Measurements from ENCODE around the gene SLC35A5.
A peak's percentile ranks its signal among the peaks of the same experiment; 100 is the strongest.

SLC35A5 gene

DNA sequence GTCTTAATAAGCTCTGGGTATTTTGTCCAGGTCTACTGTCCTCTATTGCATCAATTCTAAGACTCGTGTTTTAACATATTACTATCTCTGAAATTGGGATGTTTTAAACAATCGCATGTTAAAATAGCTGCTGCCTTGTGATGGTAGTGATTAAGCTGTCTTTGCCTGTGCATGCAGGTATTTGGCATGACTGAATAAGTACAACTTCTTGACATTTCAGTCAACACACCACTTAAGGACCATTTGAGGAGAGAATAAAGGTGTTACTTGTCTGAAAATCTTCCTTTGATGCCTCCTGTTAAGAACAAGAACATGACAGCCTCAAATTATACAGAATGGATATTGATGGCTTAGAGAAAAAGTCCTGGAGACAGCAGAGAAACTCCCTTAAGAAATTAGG lies 33.0 kb downstream of the SLC35A5 start:
- FAIRE-seq, result no peak
- no peak for DNase-seq (ENCODE audit: insufficient read length, low spot score)
- no peak for TF ChIP-seq POLR2AphosphoS5 (IDR thresholded peaks at IDR 0.05; ENCODE audit: low read depth, low read length)
- no peak for TF ChIP-seq SPI1 (IDR thresholded peaks at IDR 0.05; ENCODE audit: low read depth, low read length)
- no peak for TF ChIP-seq PAX5 (IDR thresholded peaks at IDR 0.05; ENCODE audit: insufficient read depth, low read length, severe bottlenecking)
- TF ChIP-seq POLR2A (IDR thresholded peaks at IDR 0.05; ENCODE audit: low read depth, low read length), result no peak
- TF ChIP-seq TAF1 (IDR thresholded peaks at IDR 0.05; ENCODE audit: low read depth, low read length), result no peak
- TF ChIP-seq POU2F2 (IDR thresholded peaks at IDR 0.05; ENCODE audit: low read depth, low read length), result no peak

DNA sequence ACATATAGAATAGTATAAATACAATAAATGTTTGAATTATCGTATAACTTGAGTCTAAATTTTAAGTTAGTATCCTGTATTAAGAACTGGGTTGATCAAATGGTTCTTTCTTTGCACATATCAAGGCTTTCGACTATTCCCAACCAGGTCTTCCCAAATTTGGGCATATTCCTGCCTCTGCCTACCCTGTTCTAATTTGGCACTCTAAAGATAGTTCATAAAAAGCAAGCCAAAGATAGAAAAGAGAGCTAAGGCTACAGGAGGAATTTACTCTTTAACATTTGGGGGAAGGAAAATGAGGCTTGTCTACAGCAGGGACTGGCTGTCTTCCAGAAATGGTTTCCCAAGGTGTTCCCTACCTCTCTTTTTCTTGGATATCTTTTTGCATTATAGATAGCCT lies 36.1 kb downstream of the SLC35A5 start:
- DNase-seq (ENCODE audit: insufficient read length, low spot score) (no peak), FAIRE-seq (no peak)
- no peak for TF ChIP-seq SPI1 (IDR thresholded peaks at IDR 0.05; ENCODE audit: low read depth, low read length)
- TF ChIP-seq POLR2A (IDR thresholded peaks at IDR 0.05; ENCODE audit: low read depth, low read length), result no peak
- no peak for TF ChIP-seq POU2F2 (IDR thresholded peaks at IDR 0.05; ENCODE audit: low read depth, low read length)
- TF ChIP-seq PAX5 (IDR thresholded peaks at IDR 0.05; ENCODE audit: insufficient read depth, low read length, severe bottlenecking), result no peak
- no peak for TF ChIP-seq POLR2AphosphoS5 (IDR thresholded peaks at IDR 0.05; ENCODE audit: low read depth, low read length)
- no peak for TF ChIP-seq TAF1 (IDR thresholded peaks at IDR 0.05; ENCODE audit: low read depth, low read length)

DNA sequence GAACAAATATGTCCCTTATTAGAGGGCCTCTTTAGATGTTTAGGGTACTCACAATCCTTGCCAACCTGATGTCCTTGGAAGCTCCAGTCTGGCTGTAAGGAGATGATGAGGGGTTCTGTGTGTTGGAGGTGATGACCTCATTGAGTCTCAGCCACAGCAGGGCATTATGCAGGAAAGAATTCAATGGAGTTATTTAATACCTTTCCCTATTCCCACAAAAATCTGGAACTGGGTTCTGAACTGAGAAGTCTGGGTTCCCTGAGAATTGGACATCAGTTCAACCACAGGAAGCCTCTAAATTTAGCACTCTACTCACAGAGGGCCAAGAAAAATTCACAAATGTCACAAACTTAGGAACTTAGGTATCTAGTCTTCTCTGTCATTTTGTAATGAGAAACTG lies 36.9 kb downstream of the SLC35A5 start:
- no peak for FAIRE-seq
- no peak for TF ChIP-seq POLR2A (IDR thresholded peaks at IDR 0.05; ENCODE audit: low read depth, low read length)
- no peak for TF ChIP-seq POU2F2 (IDR thresholded peaks at IDR 0.05; ENCODE audit: low read depth, low read length)
- no peak for TF ChIP-seq TAF1 (IDR thresholded peaks at IDR 0.05; ENCODE audit: low read depth, low read length)
- no peak for TF ChIP-seq PAX5 (IDR thresholded peaks at IDR 0.05; ENCODE audit: insufficient read depth, low read length, severe bottlenecking)
- TF ChIP-seq SPI1 (IDR thresholded peaks at IDR 0.05; ENCODE audit: low read depth, low read length), result no peak
- TF ChIP-seq POLR2AphosphoS5 (IDR thresholded peaks at IDR 0.05; ENCODE audit: low read depth, low read length), result no peak
- no peak for DNase-seq (ENCODE audit: insufficient read length, low spot score)

DNA sequence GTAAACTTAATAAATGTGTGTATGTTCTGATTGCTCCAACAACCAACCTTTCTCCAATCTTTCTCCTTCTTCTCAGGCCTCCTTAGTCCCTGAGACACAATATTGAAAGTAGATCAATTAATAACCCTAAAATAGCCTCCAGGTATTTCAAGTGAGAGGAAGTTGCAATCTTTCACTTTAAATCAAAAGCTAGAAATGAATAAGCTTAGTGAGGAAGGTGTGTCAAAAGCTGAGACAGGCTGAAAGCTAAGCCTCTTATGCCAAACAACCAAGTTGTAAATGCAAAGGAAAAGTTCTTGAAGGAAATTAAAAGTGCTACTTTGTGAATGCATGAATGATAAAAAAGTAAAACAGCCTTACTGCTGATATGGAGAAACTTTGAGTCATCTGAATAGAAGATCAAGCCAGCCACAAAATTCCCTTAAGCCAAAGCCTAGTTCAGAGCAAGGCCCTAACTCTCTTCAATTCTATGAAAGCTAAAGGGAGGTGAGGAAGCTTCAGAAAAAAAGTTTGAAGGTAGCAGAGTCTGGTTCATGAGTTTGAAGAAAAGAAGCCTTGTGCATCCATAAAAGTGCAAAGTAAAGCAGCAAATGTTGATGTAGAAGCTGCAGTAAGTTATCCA lies 40.5 kb downstream of the SLC35A5 start:
- FAIRE-seq (no peak), DNase-seq (ENCODE audit: insufficient read length, low spot score) (no peak)
- TF ChIP-seq SPI1 (IDR thresholded peaks at IDR 0.05; ENCODE audit: low read depth, low read length), result peak; percentile 72
- TF ChIP-seq PAX5 (IDR thresholded peaks at IDR 0.05; ENCODE audit: insufficient read depth, low read length, severe bottlenecking), result no peak

DNA sequence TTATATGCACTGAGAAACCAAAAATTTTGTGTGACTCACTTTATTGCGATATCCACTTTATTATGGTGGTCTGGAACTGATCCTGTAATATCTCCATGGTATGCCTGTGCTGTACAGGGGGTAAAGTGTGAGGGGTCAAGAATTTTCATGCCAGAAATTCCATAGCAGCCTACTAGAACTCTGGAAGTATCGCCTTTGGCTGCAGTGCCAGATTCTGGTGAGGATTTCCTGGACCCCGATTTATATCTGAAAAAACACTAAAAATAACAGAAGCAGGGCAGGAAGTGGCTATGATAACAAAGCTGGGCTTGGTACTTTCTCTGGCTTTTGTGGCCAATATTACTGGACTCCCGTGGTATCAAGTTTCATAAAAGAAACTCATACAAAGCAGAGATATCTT lies 42.7 kb downstream of the SLC35A5 start:
- no peak for DNase-seq (ENCODE audit: insufficient read length, low spot score)

DNA sequence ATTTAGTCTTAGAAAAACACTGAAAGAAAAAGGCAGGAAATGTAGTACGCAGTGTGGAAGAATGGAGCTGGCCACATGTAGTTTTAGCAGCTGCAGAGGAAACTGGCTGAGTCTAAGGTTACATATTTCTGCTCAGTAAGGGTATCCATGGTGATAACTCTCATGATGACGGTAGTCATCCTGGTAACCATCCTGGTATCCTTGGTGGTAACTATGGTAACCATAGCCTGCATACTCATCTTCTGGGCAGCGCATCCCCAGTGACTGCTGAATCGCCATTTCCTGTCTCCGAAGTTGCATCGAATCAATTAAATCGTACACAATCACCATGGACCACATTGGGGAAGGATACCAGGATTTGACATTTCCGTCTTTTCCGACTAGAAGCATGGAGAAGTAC lies 43.4 kb downstream of the SLC35A5 start:
- FAIRE-seq, result peak; percentile 38
- no peak for DNase-seq (ENCODE audit: insufficient read length, low spot score)
- no peak for TF ChIP-seq SPI1 (IDR thresholded peaks at IDR 0.05; ENCODE audit: low read depth, low read length)
- TF ChIP-seq POLR2AphosphoS5 (IDR thresholded peaks at IDR 0.05; ENCODE audit: low read depth, low read length), result no peak
- TF ChIP-seq TAF1 (IDR thresholded peaks at IDR 0.05; ENCODE audit: low read depth, low read length), result no peak
- no peak for TF ChIP-seq POU2F2 (IDR thresholded peaks at IDR 0.05; ENCODE audit: low read depth, low read length)
- TF ChIP-seq POLR2A (IDR thresholded peaks at IDR 0.05; ENCODE audit: low read depth, low read length), result no peak
- no peak for TF ChIP-seq PAX5 (IDR thresholded peaks at IDR 0.05; ENCODE audit: insufficient read depth, low read length, severe bottlenecking)

More for the DNA sequence above, 42.7 kb downstream of the SLC35A5 start:
- no peak for FAIRE-seq
- TF ChIP-seq POU2F2 (IDR thresholded peaks at IDR 0.05; ENCODE audit: low read depth, low read length), result no peak
- no peak for TF ChIP-seq TAF1 (IDR thresholded peaks at IDR 0.05; ENCODE audit: low read depth, low read length)
- TF ChIP-seq POLR2A (IDR thresholded peaks at IDR 0.05; ENCODE audit: low read depth, low read length), result no peak
- TF ChIP-seq PAX5 (IDR thresholded peaks at IDR 0.05; ENCODE audit: insufficient read depth, low read length, severe bottlenecking), result no peak
- TF ChIP-seq POLR2AphosphoS5 (IDR thresholded peaks at IDR 0.05; ENCODE audit: low read depth, low read length), result no peak
- no peak for TF ChIP-seq SPI1 (IDR thresholded peaks at IDR 0.05; ENCODE audit: low read depth, low read length)

DNA sequence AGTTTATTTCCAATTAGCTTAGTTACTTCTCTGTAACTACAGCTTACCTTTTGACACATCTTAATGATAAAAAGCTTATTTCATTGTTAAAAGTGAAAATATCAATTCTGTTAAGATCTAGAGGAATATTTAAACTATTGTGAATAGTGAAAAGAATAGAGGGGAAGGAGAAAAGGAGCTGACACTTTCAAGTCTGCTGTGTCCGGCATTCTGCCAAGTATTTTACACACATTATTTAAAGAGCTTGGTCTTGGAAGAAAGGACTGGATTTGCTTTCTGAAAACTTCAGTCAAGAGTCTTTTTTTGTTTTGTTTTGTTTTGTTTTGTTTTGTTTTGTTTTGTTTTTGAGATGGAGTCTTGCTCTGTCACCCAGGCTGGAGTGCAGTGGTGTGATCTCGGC lies 44.3 kb downstream of the SLC35A5 start:
- no peak for FAIRE-seq
- DNase-seq (ENCODE audit: insufficient read length, low spot score), result no peak
- TF ChIP-seq TAF1 (IDR thresholded peaks at IDR 0.05; ENCODE audit: low read depth, low read length) (no peak), PAX5 (IDR thresholded peaks at IDR 0.05; ENCODE audit: insufficient read depth, low read length, severe bottlenecking) (no peak), POLR2AphosphoS5 (IDR thresholded peaks at IDR 0.05; ENCODE audit: low read depth, low read length) (no peak), SPI1 (IDR thresholded peaks at IDR 0.05; ENCODE audit: low read depth, low read length) (no peak), POU2F2 (IDR thresholded peaks at IDR 0.05; ENCODE audit: low read depth, low read length) (no peak), POLR2A (IDR thresholded peaks at IDR 0.05; ENCODE audit: low read depth, low read length) (no peak)

DNA sequence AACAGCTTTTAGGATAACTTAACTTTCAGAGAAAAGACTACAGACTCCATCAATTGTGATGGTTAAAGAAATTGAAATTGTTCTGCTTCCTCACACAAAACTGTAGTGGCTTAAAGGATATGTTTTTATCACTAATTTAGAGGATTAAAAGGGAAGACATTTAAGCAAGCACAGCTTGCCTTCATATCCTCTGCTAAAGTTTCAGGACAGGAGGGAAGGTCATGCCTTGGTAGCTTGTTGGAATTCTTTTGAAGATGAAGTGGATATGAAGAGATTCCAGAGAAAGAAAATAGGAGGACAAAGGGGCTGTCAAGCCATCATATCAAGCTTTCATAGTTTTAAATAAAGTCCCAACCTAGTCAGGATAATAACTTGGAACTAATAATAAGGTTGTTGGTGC lies 46.0 kb downstream of the SLC35A5 start:
- TF ChIP-seq TAF1 (IDR thresholded peaks at IDR 0.05; ENCODE audit: low read depth, low read length) (no peak), SPI1 (IDR thresholded peaks at IDR 0.05; ENCODE audit: low read depth, low read length) (no peak), POU2F2 (IDR thresholded peaks at IDR 0.05; ENCODE audit: low read depth, low read length) (no peak), POLR2A (IDR thresholded peaks at IDR 0.05; ENCODE audit: low read depth, low read length) (no peak), PAX5 (IDR thresholded peaks at IDR 0.05; ENCODE audit: insufficient read depth, low read length, severe bottlenecking) (no peak), POLR2AphosphoS5 (IDR thresholded peaks at IDR 0.05; ENCODE audit: low read depth, low read length) (no peak)
- FAIRE-seq, result no peak
- no peak for DNase-seq (ENCODE audit: insufficient read length, low spot score)

DNA sequence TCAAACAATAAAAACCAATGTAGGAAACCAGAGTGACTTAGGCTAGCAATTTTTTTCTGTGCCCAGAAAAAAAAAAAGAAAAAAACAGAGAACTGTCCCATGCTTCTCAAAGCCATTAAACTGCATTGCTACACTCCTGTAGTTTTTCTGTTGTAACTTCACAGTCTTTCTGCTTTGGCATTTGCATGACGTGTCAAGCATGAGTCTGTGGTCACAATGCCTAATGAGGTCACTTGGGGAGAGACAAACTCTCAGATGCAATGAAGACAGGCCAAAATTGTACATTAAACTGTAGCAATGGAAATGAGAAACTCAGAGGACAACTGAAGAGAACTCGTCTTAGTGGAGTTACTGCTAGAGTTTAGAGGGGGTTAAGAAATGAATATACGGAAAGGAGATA lies 48.3 kb downstream of the SLC35A5 start:
- TF ChIP-seq POLR2AphosphoS5 (IDR thresholded peaks at IDR 0.05; ENCODE audit: low read depth, low read length), result no peak
- TF ChIP-seq TAF1 (IDR thresholded peaks at IDR 0.05; ENCODE audit: low read depth, low read length), result no peak
- no peak for TF ChIP-seq PAX5 (IDR thresholded peaks at IDR 0.05; ENCODE audit: insufficient read depth, low read length, severe bottlenecking)
- DNase-seq (ENCODE audit: insufficient read length, low spot score), result no peak
- no peak for FAIRE-seq
